ENCODE measurements around the gene RASD2.

Gene RASD2

DNA sequence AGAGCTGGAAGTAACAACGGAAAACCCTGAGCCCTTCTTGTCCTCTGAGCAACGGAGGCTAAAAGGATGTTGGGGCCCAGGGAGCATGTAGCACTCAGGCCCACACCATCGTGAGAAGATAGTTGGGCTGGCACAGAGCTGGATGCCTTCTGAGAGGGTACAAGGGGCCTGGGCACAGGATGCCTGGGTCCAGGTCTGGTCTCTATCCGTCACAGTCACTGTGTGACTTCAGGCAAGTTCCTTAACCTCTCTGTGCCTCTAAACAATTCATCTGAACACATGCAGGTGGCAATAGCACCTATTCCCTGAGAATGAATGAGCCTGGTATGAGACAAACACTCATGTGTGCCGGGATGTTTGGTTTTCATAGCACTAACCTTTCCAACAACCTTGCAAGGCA is 47.3 kb downstream of the RASD2 start:
- DNase-seq = no peak

DNA sequence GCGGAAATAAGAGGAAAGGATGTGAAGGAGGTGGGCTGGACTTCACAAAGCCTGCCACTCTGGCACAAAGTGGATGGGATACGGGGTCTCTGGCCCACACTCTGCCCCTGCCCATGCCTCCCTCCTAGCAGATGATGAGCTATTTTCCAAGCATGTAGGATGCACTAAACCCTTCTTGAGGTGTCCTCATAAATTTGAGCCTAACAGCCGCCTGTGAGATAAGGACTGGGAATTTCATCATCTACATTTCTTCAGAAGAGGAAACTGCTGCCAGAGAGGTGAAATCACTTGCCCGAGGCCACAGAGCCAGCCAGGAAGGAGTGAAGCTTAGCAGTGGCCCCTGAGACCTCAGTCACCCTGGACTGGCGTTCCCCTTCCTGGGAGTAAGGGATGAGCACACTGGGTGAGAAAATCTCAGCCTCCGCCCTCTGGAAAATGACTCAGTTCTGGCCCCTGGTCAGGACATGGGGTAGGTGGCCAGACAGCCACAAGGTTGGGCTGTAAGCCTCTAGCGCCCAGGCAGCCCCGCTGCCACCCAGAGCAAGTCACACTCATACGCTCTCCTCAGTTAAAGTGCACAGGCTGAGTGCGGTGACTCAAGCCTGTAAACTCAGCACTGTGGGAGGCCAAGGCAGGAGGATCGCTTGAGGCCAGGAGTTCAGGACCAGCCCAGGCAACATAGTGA is 48.6 kb downstream of the RASD2 start:
- DNase-seq = no peak

- DNase-seq = no peak
Measured at GRCh38 chr22:35589756-35590093, 49.1 kb downstream of the RASD2 start.

DNA sequence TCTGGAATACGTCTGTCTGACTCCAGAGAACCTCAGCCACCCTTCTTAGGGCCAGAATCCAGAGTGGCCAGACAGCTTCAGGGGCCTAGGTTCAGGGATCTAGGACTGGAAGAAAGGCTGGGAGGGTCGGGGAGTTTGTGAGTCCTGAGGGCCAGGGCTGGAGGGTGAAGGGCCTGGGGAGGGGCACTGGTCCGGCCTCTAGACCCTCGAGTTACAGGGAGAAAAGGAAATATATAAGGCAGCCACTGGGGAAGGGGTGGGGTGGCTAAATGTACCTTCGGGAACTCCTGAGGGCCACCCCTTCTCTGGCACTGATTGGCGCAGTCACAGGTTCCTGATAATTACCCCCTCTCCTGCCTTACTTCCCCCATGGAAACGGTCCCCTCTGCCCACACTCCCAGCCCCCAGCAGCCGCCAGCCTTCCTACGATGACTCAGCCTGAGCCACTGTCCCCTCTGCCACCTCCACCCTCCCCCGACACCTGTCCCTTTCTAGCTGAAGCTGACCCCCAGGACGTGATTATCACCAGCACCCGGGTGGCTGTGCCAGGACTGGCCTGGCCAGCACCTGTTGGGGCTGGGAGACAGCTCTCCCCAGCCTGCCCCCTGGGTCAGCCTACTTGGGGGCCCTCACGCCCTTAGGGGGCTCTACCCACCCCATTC is 50.1 kb downstream of the RASD2 start:
- DNase-seq = no peak

GRCh38 chr22:35591714-35592417 is 51.2 kb downstream of the RASD2 start:
- DNase-seq = no peak

DNA sequence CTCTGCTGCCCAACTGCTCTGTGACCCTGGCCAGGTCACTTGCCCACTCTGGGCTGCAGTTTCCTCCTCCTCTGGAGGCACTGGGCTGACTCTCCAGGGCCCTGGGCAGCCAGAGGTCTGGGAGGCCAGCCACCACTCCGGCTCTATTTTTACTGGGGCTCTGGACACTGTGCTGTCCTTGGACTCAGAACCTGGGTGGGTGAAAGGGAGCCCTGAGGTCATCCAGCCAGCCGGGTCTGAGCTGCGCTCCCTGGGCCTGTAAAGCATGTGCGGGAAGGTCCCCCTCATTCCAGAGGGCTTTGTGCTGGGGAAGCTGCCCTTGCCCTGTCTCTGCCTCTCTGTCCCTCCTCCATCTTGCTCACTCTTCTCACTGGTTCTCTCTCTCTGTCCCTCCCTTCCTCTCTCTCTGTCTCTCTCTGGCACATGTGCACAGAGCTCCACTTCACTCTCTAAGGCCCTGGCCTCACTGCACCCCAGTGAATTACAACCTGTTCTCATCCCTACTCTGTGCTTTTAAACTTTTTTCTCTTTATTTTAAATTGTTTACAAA is 51.9 kb downstream of the RASD2 start:
- DNase-seq = no peak

- DNase-seq = no peak
Measured at GRCh38 chr22:35593071-35593890, 52.6 kb downstream of the RASD2 start.

GRCh38 chr22:35593891-35594470 is 53.4 kb downstream of the RASD2 start:
- DNase-seq = no peak

- DNase-seq = no peak
Measured at GRCh38 chr22:35594686-35595085, 54.1 kb downstream of the RASD2 start.

DNA sequence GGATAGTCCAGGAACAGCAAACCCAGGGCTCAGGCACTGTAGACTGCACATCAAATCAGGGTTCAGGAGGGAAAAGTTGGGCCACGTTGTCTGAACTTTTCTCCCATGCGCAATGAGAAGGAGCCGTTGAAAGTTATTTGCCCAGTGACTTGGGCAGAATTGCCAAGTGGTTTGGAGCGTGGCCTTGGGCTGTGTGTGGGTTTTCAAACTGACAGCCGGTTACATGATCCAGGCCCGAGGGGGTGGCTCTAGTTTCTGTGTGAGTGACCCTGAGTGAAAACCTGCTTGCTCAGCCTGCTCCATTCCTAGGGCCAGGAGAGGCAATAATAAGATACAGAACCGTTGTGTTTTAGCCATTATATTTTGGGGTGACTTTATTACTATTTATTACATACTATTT is 56.2 kb downstream of the RASD2 start:
- no peak for DNase-seq

- no peak for DNase-seq
Measured at GRCh38 chr22:35597692-35598395, 57.2 kb downstream of the RASD2 start.

GRCh38 chr22:35598396-35598710 is 57.7 kb downstream of the RASD2 start:
- no peak for DNase-seq

DNA sequence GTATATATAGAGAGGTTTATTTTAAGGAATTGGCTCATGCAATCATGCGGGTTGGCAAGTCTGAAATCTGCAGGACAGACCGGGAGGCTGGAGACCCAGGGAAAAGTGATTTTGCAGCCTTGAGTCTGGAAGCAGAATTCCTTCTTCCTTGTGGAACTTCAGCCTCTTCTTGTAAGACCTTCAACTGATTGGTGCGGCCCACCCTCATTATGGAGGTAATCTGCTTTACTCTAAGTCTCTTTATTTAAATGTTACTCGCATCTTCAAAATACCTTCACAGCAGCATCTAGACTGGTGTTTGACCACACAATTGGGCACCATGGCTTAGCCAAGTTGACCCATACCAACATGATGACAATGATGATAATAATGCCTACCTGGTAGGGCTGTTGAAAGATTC is 58.7 kb downstream of the RASD2 start:
- DNase-seq = no peak

DNA sequence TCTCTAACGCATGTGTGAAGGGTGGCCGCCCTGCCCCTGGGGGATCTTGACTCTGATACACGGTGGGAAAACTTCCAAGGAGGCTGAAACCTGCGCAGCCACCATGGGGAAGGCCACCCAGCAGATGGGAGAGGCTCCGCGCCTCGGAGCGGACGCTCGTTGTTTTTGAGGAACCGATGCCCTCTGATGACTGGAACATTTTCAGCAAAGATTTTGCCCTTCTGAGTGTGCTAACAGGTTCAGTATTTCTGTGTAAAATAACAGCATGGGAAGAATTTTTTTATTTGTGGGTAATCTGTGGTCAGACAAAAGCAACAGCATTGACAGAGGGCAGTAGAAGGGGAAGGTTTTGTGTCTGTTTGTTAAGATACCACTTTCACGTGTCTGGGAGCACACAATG is 59.8 kb downstream of the RASD2 start:
- DNase-seq = no peak

DNA sequence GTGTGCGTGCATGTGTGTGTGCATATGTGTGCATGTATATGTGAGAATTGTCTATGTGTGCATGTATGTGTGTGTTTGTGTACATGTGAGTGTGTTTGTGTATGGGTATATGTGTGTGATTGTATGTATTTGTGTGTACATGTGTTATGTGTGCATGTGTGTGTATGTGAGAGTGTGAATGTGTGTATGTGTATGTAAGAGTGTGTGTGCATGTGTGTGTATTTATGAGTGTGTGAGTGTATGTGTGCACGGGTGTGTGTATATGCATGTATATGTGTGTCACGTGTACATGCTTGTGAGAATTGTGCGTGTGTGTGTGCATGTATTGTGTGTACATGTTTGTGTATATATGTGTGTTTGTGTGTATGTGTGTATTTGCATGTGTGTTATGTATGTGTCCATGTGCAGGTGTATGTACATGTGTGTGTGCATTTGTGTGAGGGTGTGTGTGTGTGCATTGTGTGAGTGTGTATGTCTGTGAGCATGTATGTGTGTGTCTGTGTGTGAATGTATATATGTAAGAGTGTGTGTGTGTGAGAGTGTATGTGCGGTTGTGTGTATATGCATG is 60.5 kb downstream of the RASD2 start:
- no peak for DNase-seq

DNA sequence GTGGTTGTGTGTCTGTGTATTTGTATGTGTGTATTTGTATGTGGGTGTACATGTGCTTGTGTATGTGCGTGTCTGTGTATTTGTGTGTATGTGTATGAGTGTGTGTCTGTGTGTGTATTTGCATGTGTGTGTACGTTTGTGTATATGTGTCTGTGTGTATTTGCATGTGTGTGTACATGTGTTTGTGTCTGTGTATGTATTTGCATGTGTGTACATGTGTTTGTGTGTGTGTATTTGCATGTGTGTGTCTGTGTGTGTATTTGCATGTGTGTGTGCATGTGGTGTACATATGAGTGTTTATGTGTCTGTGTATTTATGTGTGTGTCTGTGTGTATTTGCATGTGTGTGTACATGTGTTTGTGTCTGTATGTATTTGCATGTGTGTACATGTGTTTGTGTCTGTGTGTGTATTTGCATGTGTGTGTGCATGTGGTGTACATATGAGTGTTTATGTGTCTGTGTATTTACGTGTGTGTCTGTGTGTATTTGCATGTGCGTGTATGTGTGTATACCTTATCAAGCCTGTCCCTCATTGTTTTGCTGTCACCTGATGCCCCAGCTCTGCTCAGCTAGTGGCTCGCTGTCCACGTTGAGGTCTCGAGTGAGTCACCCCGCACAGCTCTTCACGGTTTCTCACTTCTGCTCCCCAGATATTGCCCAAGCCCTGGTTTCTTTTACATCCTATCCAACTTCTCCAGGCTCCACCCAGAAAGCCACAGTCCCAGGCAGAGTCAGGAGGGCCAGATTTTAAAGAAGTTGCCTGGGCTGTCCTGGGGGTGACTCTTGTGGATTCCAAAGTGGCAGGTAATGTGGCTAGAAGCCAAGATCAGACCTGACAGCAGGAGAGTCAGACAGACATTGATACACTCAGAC is 61.3 kb downstream of the RASD2 start:
- DNase-seq = no peak
